A549 (cell line): ENCODE measurements around the gene PPIP5K2. TPM values are rescaled to one million over a fixed set of nuclear protein-coding genes. Genes with fewer than 3 reads are reported as not detected.

Source experiments
- ATAC-seq, 2 experiments: fragments of 200-7000 bp in 1 of 2; fragments of >200 bp in 1 of 2; cut with Nextera tagmentation in 1 of 2; cut with Tn5 transposase in 1 of 2; 3 replicates each; pipeline versions ENCODE4 v1.8.0 to v1.9.1; 2018 to 2020; ENCODE audit warnings: mild to moderate bottlenecking in 1 of 2, moderate library complexity in 1 of 2
- CTCF ChIA-PET: fragments of 300-600 bp; sonication (Branson Sonifier 250); formaldehyde crosslinking; extraction: SDS; loops from one replicate; lab custom pipeline; 2021; ENCODE audit warnings: antibody characterized with exemption, inconsistent platforms; lab: Yijun Ruan, JAX
- POLR2A ChIA-PET: fragments of 350-600 bp; formaldehyde crosslinking; extraction: SDS; loops from one replicate; lab custom pipeline; 2021; ENCODE audit warnings: antibody characterized with exemption, inconsistent platforms; lab: Yijun Ruan, JAX
- DNase-seq, 2 experiments: peaks; one replicate each; pipeline versions ENCODE4 v3.0.0 to v3.0.0-alpha.2; 2011 to 2016; ENCODE audit warnings: low read depth in 1 of 2, low spot score in 1 of 2
- FAIRE-seq: peaks from 2 replicates; lab custom pipeline; 2011; peaks lifted over from hg19 to GRCh38; lab: Jason Lieb, UNC
- H3K27ac ChIP-seq, 2 experiments: fragments of >200 bp; sonication (Bioruptor Twin); formaldehyde crosslinking; 3 replicates each; pipeline ENCODE4 v1.5.1; 2016 to 2017
- H3K4me1 ChIP-seq: fragments of >200 bp; sonication (Bioruptor Twin); formaldehyde crosslinking; 3 replicates; pipeline ENCODE4 v1.6.1; 2016
- H3K4me2 ChIP-seq: fragments of >200 bp; sonication (Bioruptor Twin); formaldehyde crosslinking; 3 replicates; pipeline ENCODE4 v1.6.1; 2016
- H3K4me3 ChIP-seq: fragments of >200 bp; sonication (Bioruptor Twin); formaldehyde crosslinking; 3 replicates; pipeline ENCODE4 v1.5.1; 2016
- H3K9me3 ChIP-seq: fragments of >200 bp; sonication (Bioruptor Twin); formaldehyde crosslinking; 3 replicates; pipeline ENCODE4 v1.6.1; 2016
- ATOH8 ChIP-seq: fragments of 250-450 bp; sonication (Bioruptor Pico); IDR thresholded peaks from 2 replicates; pipeline ENCODE4 v1.5.0; 2020; ENCODE audit warnings: low read depth, mild to moderate bottlenecking, moderate library complexity
- EHF ChIP-seq: fragments of 250-450 bp; sonication (Bioruptor Pico); IDR thresholded peaks from 2 replicates; pipeline ENCODE4 v1.5.0; 2020; ENCODE audit warnings: mild to moderate bottlenecking
- FOXS1 ChIP-seq: fragments of 250-450 bp; sonication (Bioruptor Pico); IDR thresholded peaks from 2 replicates; pipeline ENCODE4 v1.5.0; 2020; ENCODE audit warnings: mild to moderate bottlenecking, moderate library complexity
- HES2 ChIP-seq: fragments of >200 bp; sonication (Bioruptor Twin); formaldehyde crosslinking; IDR thresholded peaks from 2 replicates; pipeline ENCODE4 v1.6.1; 2016
- KDM1A ChIP-seq: fragments of 200-600 bp; sonication (generic); IDR thresholded peaks from 2 replicates; pipeline ENCODE4 v1.6.1; 2016; ENCODE audit warnings: low read depth, mild to moderate bottlenecking
- KDM5A ChIP-seq: fragments of 200-600 bp; sonication (generic); IDR thresholded peaks from 2 replicates; pipeline ENCODE4 v1.6.1; 2016; ENCODE audit warnings: antibody characterized with exemption, mild to moderate bottlenecking
- MAX ChIP-seq: IDR thresholded peaks from 2 replicates; pipeline ENCODE4 v1.6.1; 2012
- NFE2L2 ChIP-seq: fragments of 150-350 bp; conservative IDR thresholded peaks from 2 replicates; pipeline ENCODE4 v1.6.1; 2014; ENCODE audit warnings: low read length
- NPAS2 ChIP-seq: fragments of 250-450 bp; sonication (Bioruptor Pico); IDR thresholded peaks from 2 replicates; pipeline ENCODE4 v1.8.0; 2022; ENCODE audit warnings: mild to moderate bottlenecking, moderate library complexity, borderline replicate concordance
- NR3C1 ChIP-seq: fragments of >200 bp; sonication (Bioruptor Twin); formaldehyde crosslinking; IDR thresholded peaks from 3 replicates; pipeline ENCODE4 v1.6.1; 2017
- PHF8 ChIP-seq: fragments of 200-600 bp; sonication (generic); IDR thresholded peaks from 2 replicates; pipeline ENCODE4 v1.6.1; 2016; ENCODE audit warnings: low read depth, mild to moderate bottlenecking, antibody characterized with exemption, moderate library complexity, borderline replicate concordance
- RAD21 ChIP-seq, 2 experiments: fragments of >200 bp in 1 of 2; sonication (Bioruptor Twin) in 1 of 2; formaldehyde crosslinking in 1 of 2; IDR thresholded peaks in 1 of 2; conservative IDR thresholded peaks in 1 of 2; 2 replicates in 1 of 2; 3 replicates in 1 of 2; pipeline ENCODE4 v1.6.1; 2012 to 2018; ENCODE audit warnings: inconsistent platforms in 1 of 2
- RNF2 ChIP-seq: fragments of 200-600 bp; sonication (generic); IDR thresholded peaks from 2 replicates; pipeline ENCODE4 v1.6.1; 2016; ENCODE audit warnings: low read depth, mild to moderate bottlenecking, antibody characterized with exemption, moderate library complexity, borderline replicate concordance
- SMC3 ChIP-seq: fragments of >200 bp; sonication (Bioruptor Twin); formaldehyde crosslinking; IDR thresholded peaks from 3 replicates; pipeline ENCODE4 v1.6.1; 2018; ENCODE audit warnings: inconsistent platforms
- SREBF2 ChIP-seq: fragments of 450-650 bp; IDR thresholded peaks from 2 replicates; pipeline ENCODE4 v1.6.1; 2014; ENCODE audit warnings: mild to moderate bottlenecking, moderate library complexity
- ZNF302 ChIP-seq: fragments of 250-450 bp; sonication (Bioruptor Pico); IDR thresholded peaks from 2 replicates; pipeline ENCODE4 v1.9.0; 2021; ENCODE audit warnings: inconsistent platforms, mild to moderate bottlenecking, moderate library complexity
- ZSCAN20 ChIP-seq: fragments of 250-450 bp; sonication (Bioruptor Pico); IDR thresholded peaks from 2 replicates; pipeline ENCODE4 v1.8.0; 2022; ENCODE audit warnings: mild to moderate bottlenecking, moderate library complexity
- WGBS: methylation state at CpG from one replicate; pipeline ENCODE4 v1.1.6; 2017; ENCODE audit errors: missing lambda C conversion rate; 5-methylcytosine and 5-hydroxymethylcytosine counted together
- polyA plus RNA-seq, 4 experiments: library from polyadenylated mRNA; depleted of rRNA in 3 of 4; stranded (reverse); fragments of >200 nt; fragmentation: RNase III in 1 of 4; extraction: RNeasy Plus Mini Kit Qiagen cat#74134 plus additional on column Dnase treatment in 1 of 4; gene quantifications; 2 replicates in 3 of 4; 3 replicates in 1 of 4; pipeline ENCODE4 v1.2.3, GENCODE V29; 2011 to 2017
- TF ChIP-seq, protein P1 (sequence below): fragments of 450-650 bp; IDR thresholded peaks from 2 replicates; pipeline ENCODE4 v1.6.1; 2014; ENCODE audit warnings: antibody characterized with exemption
- TF ChIP-seq, protein P2 (sequence below): IDR thresholded peaks from 2 replicates; pipeline ENCODE4 v1.6.1; 2012
- TF ChIP-seq, protein P3 (sequence below): fragments of 150-350 bp; IDR thresholded peaks from 2 replicates; pipeline ENCODE4 v1.6.1; 2014; ENCODE audit warnings: low read depth, mild to moderate bottlenecking, low read length
- TF ChIP-seq, protein P4 (sequence below): fragments of >200 bp; sonication (Bioruptor Twin); formaldehyde crosslinking; IDR thresholded peaks from 3 replicates; pipeline ENCODE4 v1.5.1; 2016
- TF ChIP-seq, protein P5 (sequence below): fragments of 200-600 bp; sonication (generic); IDR thresholded peaks from 2 replicates; pipeline ENCODE4 v1.6.1; 2016; ENCODE audit warnings: antibody characterized with exemption, mild to moderate bottlenecking, moderate library complexity

The PPIP5K2 gene
- polyA plus RNA-seq, 2 of the 4 experiments (the other 2 are of a cell fraction): 21.9 to 61.7 TPM

- POLR2A ChIA-PET: no interaction called here
- ATAC-seq (no peak), DNase-seq (no peak), FAIRE-seq (no peak)
- Histone ChIP-seq H3K4me2 (no peak overlapping the region), H3K4me1 (no peaks in the 10 kb centered on the region), H3K4me3 (no peak overlapping the region), H3K9me3 (no peaks in the 10 kb centered on the region), H3K27ac (no peak overlapping the region)
- CTCF ChIA-PET: interaction anchor here (0.8 kb wide), 1 partner anchor 15 kb away, joined by 3 read pairs; no protein-coding TSS in a partner anchor
- WGBS: 92% methylated on average over 6 of the region's 6 CpGs
- TF ChIP-seq HES2 (no peak), PHF8 (no peak), SREBF2 (no peak), NPAS2 (no peak)
- TF ChIP-seq, protein P1, sequence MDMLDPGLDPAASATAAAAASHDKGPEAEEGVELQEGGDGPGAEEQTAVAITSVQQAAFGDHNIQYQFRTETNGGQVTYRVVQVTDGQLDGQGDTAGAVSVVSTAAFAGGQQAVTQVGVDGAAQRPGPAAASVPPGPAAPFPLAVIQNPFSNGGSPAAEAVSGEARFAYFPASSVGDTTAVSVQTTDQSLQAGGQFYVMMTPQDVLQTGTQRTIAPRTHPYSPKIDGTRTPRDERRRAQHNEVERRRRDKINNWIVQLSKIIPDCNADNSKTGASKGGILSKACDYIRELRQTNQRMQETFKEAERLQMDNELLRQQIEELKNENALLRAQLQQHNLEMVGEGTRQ: no peak
- TF ChIP-seq, protein P2, sequence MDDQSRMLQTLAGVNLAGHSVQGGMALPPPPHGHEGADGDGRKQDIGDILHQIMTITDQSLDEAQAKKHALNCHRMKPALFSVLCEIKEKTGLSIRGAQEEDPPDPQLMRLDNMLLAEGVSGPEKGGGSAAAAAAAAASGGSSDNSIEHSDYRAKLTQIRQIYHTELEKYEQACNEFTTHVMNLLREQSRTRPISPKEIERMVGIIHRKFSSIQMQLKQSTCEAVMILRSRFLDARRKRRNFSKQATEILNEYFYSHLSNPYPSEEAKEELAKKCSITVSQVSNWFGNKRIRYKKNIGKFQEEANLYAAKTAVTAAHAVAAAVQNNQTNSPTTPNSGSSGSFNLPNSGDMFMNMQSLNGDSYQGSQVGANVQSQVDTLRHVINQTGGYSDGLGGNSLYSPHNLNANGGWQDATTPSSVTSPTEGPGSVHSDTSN: no peak
These were observed 18.9 kb upstream of the PPIP5K2 start for GRCh38 chr5:103101079-103101750.

DNA sequence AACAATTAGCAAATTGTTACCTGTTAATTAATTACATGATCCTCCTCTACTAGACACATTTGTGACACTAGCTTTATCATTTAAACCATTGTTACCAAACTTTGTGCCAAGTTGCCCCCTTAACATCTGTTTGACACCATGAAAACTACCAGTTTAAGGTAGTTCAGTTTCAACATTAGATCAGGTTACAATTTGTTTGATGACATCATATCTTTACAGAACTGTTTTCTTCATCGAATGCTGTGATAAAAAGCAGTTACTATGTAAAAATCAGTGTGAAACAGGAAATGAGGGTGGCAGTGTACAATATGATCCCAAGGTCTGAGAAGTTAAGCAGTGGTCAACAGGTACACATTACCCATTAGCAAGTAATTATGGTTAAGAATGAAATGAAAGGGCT is 17.9 kb upstream of the PPIP5K2 start:
- Histone ChIP-seq H3K9me3 (no peaks in the 10 kb centered on the region), H3K27ac (no peak overlapping the region), H3K4me2 (no peak overlapping the region)
- ChIA-PET POLR2A (no interaction called here), CTCF (interaction anchor here (1.1 kb wide), 1 partner anchor 61 kb away, joined by 3 read pairs; no protein-coding TSS in a partner anchor)
- peak; percentile 32 for FAIRE-seq
- DNase-seq: no peak
- no peak for TF ChIP-seq ATOH8 (CRISPR knock-in tag)
- TF ChIP-seq RAD21 (conservative IDR thresholded peaks at IDR 0.05 in 1 of 2, IDR thresholded peaks at IDR 0.05 in 1 of 2): no peak
- TF ChIP-seq SREBF2: no peak
- no peak for TF ChIP-seq EHF (CRISPR knock-in tag)
- no peak for TF ChIP-seq NFE2L2
- TF ChIP-seq KDM5A: no peak
- no peak for TF ChIP-seq MAX
- TF ChIP-seq SMC3: no peak
- no peak for TF ChIP-seq ZNF302 (CRISPR knock-in tag)
- TF ChIP-seq RNF2: no peak
- TF ChIP-seq FOXS1 (CRISPR knock-in tag): no peak
- no peak for TF ChIP-seq KDM1A
- no peak for TF ChIP-seq ZSCAN20 (CRISPR knock-in tag)
- TF ChIP-seq, protein P3, sequence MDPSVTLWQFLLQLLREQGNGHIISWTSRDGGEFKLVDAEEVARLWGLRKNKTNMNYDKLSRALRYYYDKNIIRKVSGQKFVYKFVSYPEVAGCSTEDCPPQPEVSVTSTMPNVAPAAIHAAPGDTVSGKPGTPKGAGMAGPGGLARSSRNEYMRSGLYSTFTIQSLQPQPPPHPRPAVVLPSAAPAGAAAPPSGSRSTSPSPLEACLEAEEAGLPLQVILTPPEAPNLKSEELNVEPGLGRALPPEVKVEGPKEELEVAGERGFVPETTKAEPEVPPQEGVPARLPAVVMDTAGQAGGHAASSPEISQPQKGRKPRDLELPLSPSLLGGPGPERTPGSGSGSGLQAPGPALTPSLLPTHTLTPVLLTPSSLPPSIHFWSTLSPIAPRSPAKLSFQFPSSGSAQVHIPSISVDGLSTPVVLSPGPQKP: no peak
- TF ChIP-seq, protein P4, sequence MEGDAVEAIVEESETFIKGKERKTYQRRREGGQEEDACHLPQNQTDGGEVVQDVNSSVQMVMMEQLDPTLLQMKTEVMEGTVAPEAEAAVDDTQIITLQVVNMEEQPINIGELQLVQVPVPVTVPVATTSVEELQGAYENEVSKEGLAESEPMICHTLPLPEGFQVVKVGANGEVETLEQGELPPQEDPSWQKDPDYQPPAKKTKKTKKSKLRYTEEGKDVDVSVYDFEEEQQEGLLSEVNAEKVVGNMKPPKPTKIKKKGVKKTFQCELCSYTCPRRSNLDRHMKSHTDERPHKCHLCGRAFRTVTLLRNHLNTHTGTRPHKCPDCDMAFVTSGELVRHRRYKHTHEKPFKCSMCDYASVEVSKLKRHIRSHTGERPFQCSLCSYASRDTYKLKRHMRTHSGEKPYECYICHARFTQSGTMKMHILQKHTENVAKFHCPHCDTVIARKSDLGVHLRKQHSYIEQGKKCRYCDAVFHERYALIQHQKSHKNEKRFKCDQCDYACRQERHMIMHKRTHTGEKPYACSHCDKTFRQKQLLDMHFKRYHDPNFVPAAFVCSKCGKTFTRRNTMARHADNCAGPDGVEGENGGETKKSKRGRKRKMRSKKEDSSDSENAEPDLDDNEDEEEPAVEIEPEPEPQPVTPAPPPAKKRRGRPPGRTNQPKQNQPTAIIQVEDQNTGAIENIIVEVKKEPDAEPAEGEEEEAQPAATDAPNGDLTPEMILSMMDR: no peak
- TF ChIP-seq, protein P1: no peak
- TF ChIP-seq, protein P5, sequence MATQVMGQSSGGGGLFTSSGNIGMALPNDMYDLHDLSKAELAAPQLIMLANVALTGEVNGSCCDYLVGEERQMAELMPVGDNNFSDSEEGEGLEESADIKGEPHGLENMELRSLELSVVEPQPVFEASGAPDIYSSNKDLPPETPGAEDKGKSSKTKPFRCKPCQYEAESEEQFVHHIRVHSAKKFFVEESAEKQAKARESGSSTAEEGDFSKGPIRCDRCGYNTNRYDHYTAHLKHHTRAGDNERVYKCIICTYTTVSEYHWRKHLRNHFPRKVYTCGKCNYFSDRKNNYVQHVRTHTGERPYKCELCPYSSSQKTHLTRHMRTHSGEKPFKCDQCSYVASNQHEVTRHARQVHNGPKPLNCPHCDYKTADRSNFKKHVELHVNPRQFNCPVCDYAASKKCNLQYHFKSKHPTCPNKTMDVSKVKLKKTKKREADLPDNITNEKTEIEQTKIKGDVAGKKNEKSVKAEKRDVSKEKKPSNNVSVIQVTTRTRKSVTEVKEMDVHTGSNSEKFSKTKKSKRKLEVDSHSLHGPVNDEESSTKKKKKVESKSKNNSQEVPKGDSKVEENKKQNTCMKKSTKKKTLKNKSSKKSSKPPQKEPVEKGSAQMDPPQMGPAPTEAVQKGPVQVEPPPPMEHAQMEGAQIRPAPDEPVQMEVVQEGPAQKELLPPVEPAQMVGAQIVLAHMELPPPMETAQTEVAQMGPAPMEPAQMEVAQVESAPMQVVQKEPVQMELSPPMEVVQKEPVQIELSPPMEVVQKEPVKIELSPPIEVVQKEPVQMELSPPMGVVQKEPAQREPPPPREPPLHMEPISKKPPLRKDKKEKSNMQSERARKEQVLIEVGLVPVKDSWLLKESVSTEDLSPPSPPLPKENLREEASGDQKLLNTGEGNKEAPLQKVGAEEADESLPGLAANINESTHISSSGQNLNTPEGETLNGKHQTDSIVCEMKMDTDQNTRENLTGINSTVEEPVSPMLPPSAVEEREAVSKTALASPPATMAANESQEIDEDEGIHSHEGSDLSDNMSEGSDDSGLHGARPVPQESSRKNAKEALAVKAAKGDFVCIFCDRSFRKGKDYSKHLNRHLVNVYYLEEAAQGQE: no peak
- TF ChIP-seq NR3C1: no peak
- TF ChIP-seq, all 56 proteins: peak for 0
- WGBS: 70% methylated on average over 1 of the region's 1 CpG
- H3K4me3 ChIP-seq: no peak overlapping the region
- no peak for ATAC-seq
- no peaks in the 10 kb centered on the region for H3K4me1 ChIP-seq
